Measurements from ENCODE around the gene KCNV2.
"Not testable (repeated sequence)": the region's sequence is repeated elsewhere in the genome, so short reads cannot be mapped to it uniquely, and the experiment has no call there.

The KCNV2 gene

GRCh38 chr9:2700909-2701550, 16.3 kb upstream of the KCNV2 start:
- TF ChIP-seq EZH2phosphoT487 (conservative IDR thresholded peaks at IDR 0.05; ENCODE audit: low read length) (no peak), CTCF (IDR thresholded peaks at IDR 0.05; ENCODE audit: insufficient read depth, low read length, poor library complexity, severe bottlenecking) (no peak)
- Histone ChIP-seq H2AFZ (ENCODE audit: low read depth, low read length, severe bottlenecking) (no peak overlapping the region), H3F3A (ENCODE audit: insufficient read depth) (no peaks in the 10 kb centered on the region), H4K20me1 (ENCODE audit: low read depth, low read length) (no peaks in the 10 kb centered on the region), H3K9me2 (replicated peaks; ENCODE audit: insufficient read depth, low read length) (no peaks in the 10 kb centered on the region), H3K9ac (ENCODE audit: low read length) (no peak overlapping the region), H3K79me2 (ENCODE audit: insufficient read depth, low read length) (no peaks in the 10 kb centered on the region), H3K4me3 (ENCODE audit: insufficient read depth, low read length, poor library complexity, severe bottlenecking) (no peak overlapping the region), H3K27me3 (ENCODE audit: low read length) (no peaks in the 10 kb centered on the region), H3K27ac (ENCODE audit: low read depth, low read length) (no peak overlapping the region), H3K36me3 (ENCODE audit: low read length) (no peaks in the 10 kb centered on the region), H3K9me3 (ENCODE audit: insufficient read depth, low read length) (no peaks in the 10 kb centered on the region), H3K4me2 (ENCODE audit: low read depth, low read length, poor library complexity, severe bottlenecking) (no peak overlapping the region)

GRCh38 chr9:2704504-2704903, 12.8 kb upstream of the KCNV2 start:
- no peak overlapping the region for H3K27ac ChIP-seq (ENCODE audit: low read depth, low read length)

GRCh38 chr9:2707256-2707655, 10.1 kb upstream of the KCNV2 start:
- not testable (repeated sequence) for H3F3A ChIP-seq (ENCODE audit: insufficient read depth); H3K4me3 ChIP-seq (ENCODE audit: insufficient read depth, low read length, poor library complexity, severe bottlenecking); H3K4me2 ChIP-seq (ENCODE audit: low read depth, low read length, poor library complexity, severe bottlenecking); H3K27me3 ChIP-seq (ENCODE audit: low read length); H3K79me2 ChIP-seq (ENCODE audit: insufficient read depth, low read length); H2AFZ ChIP-seq (ENCODE audit: low read depth, low read length, severe bottlenecking); H3K9ac ChIP-seq (ENCODE audit: low read length); H4K20me1 ChIP-seq (ENCODE audit: low read depth, low read length); H3K27ac ChIP-seq (ENCODE audit: low read depth, low read length); H3K9me3 ChIP-seq (ENCODE audit: insufficient read depth, low read length); H3K36me3 ChIP-seq (ENCODE audit: low read length); H3K9me2 ChIP-seq (replicated peaks; ENCODE audit: insufficient read depth, low read length)

More at GRCh38 chr9:2704504-2704903, 12.8 kb upstream of the KCNV2 start:
- TF ChIP-seq CTCF (IDR thresholded peaks at IDR 0.05; ENCODE audit: insufficient read depth, low read length, poor library complexity, severe bottlenecking) (no peak), EZH2phosphoT487 (conservative IDR thresholded peaks at IDR 0.05; ENCODE audit: low read length) (no peak)
- H3K4me3 ChIP-seq (ENCODE audit: insufficient read depth, low read length, poor library complexity, severe bottlenecking), result no peak overlapping the region
- H3K9me2 ChIP-seq (replicated peaks; ENCODE audit: insufficient read depth, low read length), result no peaks in the 10 kb centered on the region
- H3K4me2 ChIP-seq (ENCODE audit: low read depth, low read length, poor library complexity, severe bottlenecking), result no peak overlapping the region
- H3K9ac ChIP-seq (ENCODE audit: low read length), result no peak overlapping the region
- H3K27me3 ChIP-seq (ENCODE audit: low read length), result no peaks in the 10 kb centered on the region
- no peaks in the 10 kb centered on the region for H3F3A ChIP-seq (ENCODE audit: insufficient read depth)
- H4K20me1 ChIP-seq (ENCODE audit: low read depth, low read length), result no peaks in the 10 kb centered on the region
- H3K9me3 ChIP-seq (ENCODE audit: insufficient read depth, low read length), result no peaks in the 10 kb centered on the region
- H2AFZ ChIP-seq (ENCODE audit: low read depth, low read length, severe bottlenecking), result no peak overlapping the region
- H3K79me2 ChIP-seq (ENCODE audit: insufficient read depth, low read length), result no peaks in the 10 kb centered on the region
- no peaks in the 10 kb centered on the region; the same call in 1 of the 2 replicates for H3K36me3 ChIP-seq (ENCODE audit: low read length)

- Histone ChIP-seq H3K9ac (ENCODE audit: low read length) (no peak overlapping the region), H3K4me3 (ENCODE audit: insufficient read depth, low read length, poor library complexity, severe bottlenecking) (no peak overlapping the region), H4K20me1 (ENCODE audit: low read depth, low read length) (no peaks in the 10 kb centered on the region), H3K36me3 (ENCODE audit: low read length) (no peaks in the 10 kb centered on the region; the same call in 1 of the 2 replicates), H2AFZ (ENCODE audit: low read depth, low read length, severe bottlenecking) (no peak overlapping the region), H3K27me3 (ENCODE audit: low read length) (no peaks in the 10 kb centered on the region), H3K79me2 (ENCODE audit: insufficient read depth, low read length) (no peaks in the 10 kb centered on the region), H3K27ac (ENCODE audit: low read depth, low read length) (no peak overlapping the region), H3K9me2 (replicated peaks; ENCODE audit: insufficient read depth, low read length) (no peaks in the 10 kb centered on the region), H3K4me2 (ENCODE audit: low read depth, low read length, poor library complexity, severe bottlenecking) (no peak overlapping the region), H3K9me3 (ENCODE audit: insufficient read depth, low read length) (no peaks in the 10 kb centered on the region), H3F3A (ENCODE audit: insufficient read depth) (no peaks in the 10 kb centered on the region)
- TF ChIP-seq EZH2phosphoT487 (conservative IDR thresholded peaks at IDR 0.05; ENCODE audit: low read length) (no peak), CTCF (IDR thresholded peaks at IDR 0.05; ENCODE audit: insufficient read depth, low read length, poor library complexity, severe bottlenecking) (no peak)
These were observed 7.6 kb upstream of the KCNV2 start for GRCh38 chr9:2709645-2710101.

Data from SU-DHL-6 (cell line).